Measurements from ENCODE around the gene VPS25.

- TF ChIP-seq CTCF (conservative IDR thresholded peaks at IDR 0.05) (no peak), EZH2 (IDR thresholded peaks at IDR 0.05; ENCODE audit: low read depth) (no peak)
Measured at GRCh38 chr17:42806249-42806648, 33.0 kb downstream of the VPS25 start.

All from PC-9 (cell line).